Caki2 (cell line): ENCODE results near the gene LRP2BP. TPM values are rescaled to one million over a fixed set of nuclear protein-coding genes. Genes with fewer than 3 reads are reported as not detected.

Source experiments
- total RNA-seq: library from RNA; depleted of rRNA; stranded (reverse); fragments of >200 nt; shearing (Covaris generic); gene quantifications from 2 replicates; pipeline ENCODE4 v1.2.3, GENCODE V29; 2014; ENCODE audit warnings: low replicate concordance; rRNA removed

Gene LRP2BP
- total RNA-seq, 1 experiment from 2014 or later, result not detected

Other genes with a start within 250 kb of the LRP2BP start
- gene CFAP97, start 191.9 kb downstream of the LRP2BP start, total RNA-seq, result 10.7 and 14.1 TPM in 2 replicates
- 20.7 and 26.2 TPM in 2 replicates for gene SNX25, start 186.3 kb downstream of the LRP2BP start, total RNA-seq
- 15.3 and 36.6 TPM in 2 replicates for gene ANKRD37, start 917 bp upstream of the LRP2BP start, total RNA-seq
- 29.6 and 63.3 TPM in 2 replicates for gene UFSP2, start 30.0 kb upstream of the LRP2BP start, total RNA-seq
- gene CCDC110, start 75.8 kb upstream of the LRP2BP start, total RNA-seq, result 0.52 and 0.98 TPM in 2 replicates
- gene PDLIM3, start 139.6 kb upstream of the LRP2BP start, total RNA-seq, result 5.6 and 11.3 TPM in 2 replicates